Endodermal cell (in vitro differentiated cells): ENCODE results near the gene ALKBH7. TPM values are rescaled to one million over a fixed set of nuclear protein-coding genes. Genes with fewer than 3 reads are reported as not detected.

Source experiments
- DNase-seq: peaks from one replicate; pipeline ENCODE4 v3.0.0-alpha.2; 2017
- H3K27ac ChIP-seq: 2 replicates; pipeline ENCODE4 v1.5.1; 2013; ENCODE audit warnings: mild to moderate bottlenecking, low read depth, low read length, moderate library complexity
- H3K27me3 ChIP-seq: 2 replicates; pipeline ENCODE4 v1.6.1; 2013; ENCODE audit warnings: mild to moderate bottlenecking, low read length, moderate library complexity; ENCODE audit not compliant: insufficient read depth, control insufficient read depth, poor library complexity, severe bottlenecking
- H3K36me3 ChIP-seq: 2 replicates; pipeline ENCODE4 v1.7.0; 2013; ENCODE audit warnings: mild to moderate bottlenecking, low read length, moderate library complexity; ENCODE audit not compliant: control insufficient read depth, insufficient read depth
- H3K4me1 ChIP-seq: one replicate; pipeline ENCODE4 v1.7.0; 2013; ENCODE audit warnings: low read length; ENCODE audit not compliant: control insufficient read depth, insufficient read depth
- H3K4me3 ChIP-seq: 2 replicates; pipeline ENCODE4 v1.5.1; 2013; ENCODE audit warnings: mild to moderate bottlenecking, low read length, moderate library complexity
- H3K9ac ChIP-seq: 2 replicates; pipeline ENCODE4 v1.6.1; 2013; ENCODE audit warnings: mild to moderate bottlenecking, low read length, moderate library complexity; ENCODE audit not compliant: poor library complexity, severe bottlenecking; ENCODE audit errors: extremely low read depth
- H3K9me3 ChIP-seq: 2 replicates; pipeline ENCODE4 v1.6.1; 2013; ENCODE audit warnings: mild to moderate bottlenecking, low read length, moderate library complexity; ENCODE audit not compliant: control insufficient read depth
- H3K27ac Mint-ChIP-seq: 2 replicates; pipeline ENCODE4 v1.8.0; 2020; ENCODE audit warnings: mixed read lengths
- H3K27me3 Mint-ChIP-seq: 2 replicates; pipeline ENCODE4 v1.8.0; 2021; ENCODE audit warnings: mild to moderate bottlenecking, mixed read lengths; ENCODE audit not compliant: insufficient read depth
- H3K36me3 Mint-ChIP-seq: 2 replicates; pipeline ENCODE4 v1.8.0; 2020; ENCODE audit warnings: low read depth, mixed read lengths
- H3K4me1 Mint-ChIP-seq: 2 replicates; pipeline ENCODE4 v1.8.0; 2020; ENCODE audit warnings: mixed read lengths
- H3K4me3 Mint-ChIP-seq: 2 replicates; pipeline ENCODE4 v1.8.0; 2020; ENCODE audit warnings: mild to moderate bottlenecking, moderate library complexity, mixed read lengths
- H3K9me3 Mint-ChIP-seq: 2 replicates; pipeline ENCODE4 v1.8.0; 2020; ENCODE audit warnings: mild to moderate bottlenecking, mixed read lengths
- CTCF ChIP-seq: fragments of 200-600 bp; sonication (generic); conservative IDR thresholded peaks from 2 replicates; pipeline ENCODE4 v1.5.0; 2021; ENCODE audit warnings: antibody characterized with exemption, mild to moderate bottlenecking
- WGBS, 2 experiments: methylation state at CpG; one replicate each; pipeline versions ENCODE4 v1.1.5 to v1.1.7; 2013; ENCODE audit warnings: missing lambda C conversion rate in 2 of 2, mixed read lengths in 1 of 2; ENCODE audit not compliant: insufficient coverage in 1 of 2, insufficient read length in 1 of 2; 5-methylcytosine and 5-hydroxymethylcytosine counted together
- total RNA-seq, 2 donors: library from RNA; stranded (reverse); fragmentation: NEBNext Ultra II Directional in 1 of 2; extraction: Animal tissue kit (Norgen Biotek cat#: 25700) in 1 of 2; gene quantifications; 2 replicates in 1 of 2; 3 replicates in 1 of 2; pipeline ENCODE4 v1.2.1, GENCODE V29; 2021

ALKBH7 gene
- total RNA-seq, 2 donors from 2014 or later: 80.0 to 98.3 TPM

- Histone ChIP-seq H3K4me3 (no peak overlapping the region), H3K4me1 (peaks cover 5% of the 10 kb centered on the region), H3K27ac (no peak overlapping the region), H3K36me3 (peaks cover 67% of the 10 kb centered on the region), H3K9me3 (peaks cover 11% of the 10 kb centered on the region), H3K9ac (no peak overlapping the region), H3K27me3 (no peaks in the 10 kb centered on the region)
- peaks cover 72% of the 10 kb centered on the region for H3K36me3 Mint-ChIP-seq
- 92 to 97% methylated on average over 23 to 38 of the region's 40 CpGs for WGBS, 2 experiments
- no peak overlapping the region for H3K4me3 Mint-ChIP-seq
- no peak overlapping the region for H3K27ac Mint-ChIP-seq
- DNase-seq: peak; percentile 42
- H3K4me1 Mint-ChIP-seq: no peaks in the 10 kb centered on the region
- H3K9me3 Mint-ChIP-seq: peaks cover 13% of the 10 kb centered on the region
- no peak for TF ChIP-seq CTCF
- H3K27me3 Mint-ChIP-seq: no peaks in the 10 kb centered on the region
Measured at GRCh38 chr19:6381030-6381750, 8.6 kb downstream of the ALKBH7 start.

GRCh38 chr19:6383188-6383587 is 10.6 kb downstream of the ALKBH7 start:
- WGBS, 2 experiments: 95 to 98% methylated on average over 12 to 19 of the region's 19 CpGs
- Mint-ChIP-seq H3K4me3 (no peak overlapping the region), H3K36me3 (peaks cover 81% of the 10 kb centered on the region), H3K4me1 (no peaks in the 10 kb centered on the region), H3K9me3 (peaks cover 13% of the 10 kb centered on the region), H3K27ac (no peak overlapping the region), H3K27me3 (no peaks in the 10 kb centered on the region)
- no peak overlapping the region for H3K4me3 ChIP-seq
- TF ChIP-seq CTCF: no peak
- DNase-seq: no peak
- H3K27ac ChIP-seq: no peak overlapping the region
- H3K9me3 ChIP-seq: peaks cover 11% of the 10 kb centered on the region
- H3K36me3 ChIP-seq: peaks cover 82% of the 10 kb centered on the region
- no peaks in the 10 kb centered on the region for H3K27me3 ChIP-seq
- peaks cover 4% of the 10 kb centered on the region for H3K4me1 ChIP-seq
- H3K9ac ChIP-seq: no peak overlapping the region

GRCh38 chr19:6384381-6384780 is 11.8 kb downstream of the ALKBH7 start:
- Mint-ChIP-seq H3K9me3 (peaks cover 13% of the 10 kb centered on the region), H3K27me3 (no peaks in the 10 kb centered on the region), H3K27ac (no peak overlapping the region), H3K4me1 (no peaks in the 10 kb centered on the region), H3K36me3 (peaks cover 76% of the 10 kb centered on the region), H3K4me3 (no peak overlapping the region)
- Histone ChIP-seq H3K27me3 (no peaks in the 10 kb centered on the region), H3K4me3 (no peak overlapping the region), H3K9ac (no peak overlapping the region), H3K4me1 (no peaks in the 10 kb centered on the region), H3K36me3 (peaks cover 79% of the 10 kb centered on the region), H3K27ac (no peak overlapping the region), H3K9me3 (peaks cover 11% of the 10 kb centered on the region)
- TF ChIP-seq CTCF: no peak
- 84 to 95% methylated on average over 2 to 4 of the region's 4 CpGs for whole genome bisulfite sequencing, 2 experiments
- no peak for DNase-seq
